Fibroblast of lung (primary cell): Measurements from ENCODE around the gene ABAT. TPM values are rescaled to one million over a fixed set of nuclear protein-coding genes. Genes with fewer than 3 reads are reported as not detected.

Source experiments
- DNase-seq, 2 donors: peaks; one replicate each; pipeline versions ENCODE4 v3.0.0 to v3.0.0-alpha.2; 2010; ENCODE audit warnings: low read depth in 2 of 2
- H2AFZ ChIP-seq: 2 replicates; pipeline ENCODE4 v1.5.1; 2012; ENCODE audit warnings: low read length, control low read depth, inconsistent platforms
- H3K27ac ChIP-seq: 2 replicates; pipeline ENCODE4 v1.5.1; 2011; ENCODE audit warnings: low read length, control low read depth; ENCODE audit not compliant: insufficient read depth
- H3K27me3 ChIP-seq: 2 replicates; pipeline ENCODE4 v1.5.1; 2011; ENCODE audit warnings: mild to moderate bottlenecking, low read length; ENCODE audit not compliant: control insufficient read depth, insufficient read depth
- H3K36me3 ChIP-seq: 2 replicates; pipeline ENCODE4 v1.5.1; 2011; ENCODE audit warnings: low read length; ENCODE audit not compliant: control insufficient read depth, insufficient read depth
- H3K4me1 ChIP-seq: 2 replicates; pipeline ENCODE4 v1.5.1; 2011; ENCODE audit warnings: low read length; ENCODE audit not compliant: control insufficient read depth, insufficient read depth; ENCODE audit errors: extremely low read depth
- H3K4me2 ChIP-seq: 2 replicates; pipeline ENCODE4 v1.5.1; 2011; ENCODE audit warnings: low read length, control low read depth; ENCODE audit not compliant: insufficient read depth; ENCODE audit errors: extremely low read depth
- H3K4me3 ChIP-seq, 4 experiments: fragments of 200-600 bp in 1 of 4; sonication (generic) in 1 of 4; replicated peaks in 1 of 4; 2 replicates each; pipeline ENCODE4 v1.5.1; 2011 to 2016; ENCODE audit warnings: low read length in 4 of 4, low read depth in 3 of 4, mild to moderate bottlenecking in 3 of 4, control low read depth in 2 of 4, inconsistent platforms in 1 of 4, mixed read lengths in 1 of 4; ENCODE audit not compliant: insufficient read depth in 1 of 4; ENCODE audit errors: control extremely low read depth in 1 of 4
- H3K79me2 ChIP-seq: 2 replicates; pipeline ENCODE4 v1.5.1; 2012; ENCODE audit warnings: mild to moderate bottlenecking, low read length, inconsistent platforms; ENCODE audit not compliant: control insufficient read depth, insufficient read depth
- H3K9ac ChIP-seq: 2 replicates; pipeline ENCODE4 v1.5.1; 2011; ENCODE audit warnings: mild to moderate bottlenecking, low read length, control low read depth; ENCODE audit not compliant: insufficient read depth
- H3K9me3 ChIP-seq: 2 replicates; pipeline ENCODE4 v1.5.1; 2012; ENCODE audit warnings: low read depth, low read length; ENCODE audit not compliant: control insufficient read depth, insufficient read depth
- H4K20me1 ChIP-seq: 2 replicates; pipeline ENCODE4 v1.5.1; 2011; ENCODE audit warnings: low read length; ENCODE audit not compliant: control insufficient read depth, insufficient read depth; ENCODE audit errors: extremely low read depth
- EZH2 ChIP-seq: IDR thresholded peaks from 2 replicates; pipeline ENCODE4 v1.5.1; 2012; ENCODE audit warnings: low read length, control low read depth, mild to moderate bottlenecking; ENCODE audit errors: missing control alignments
- polyA plus RNA-seq, 2 donors: library from polyadenylated mRNA; depleted of rRNA in 1 of 2; stranded (reverse) in 1 of 2; unstranded in 1 of 2; fragments of >200 nt; gene quantifications; 2 replicates each; pipeline ENCODE4 v1.2.1, GENCODE V29; 2011 to 2012; ENCODE audit warnings: missing spikeins in 1 of 2
- total RNA-seq: library from RNA; depleted of rRNA; stranded (reverse); fragments of >200 nt; gene quantifications from 2 replicates; pipeline ENCODE4 v1.2.1, GENCODE V29; 2014
- TF ChIP-seq, protein P1 (sequence below), 2 donors: IDR thresholded peaks in 1 of 2; conservative IDR thresholded peaks in 1 of 2; 1 replicate in 1 of 2; 2 replicates in 1 of 2; pipeline ENCODE4 v1.5.1; 2011 to 2012; ENCODE audit warnings: low read length in 2 of 2, control low read depth in 1 of 2, inconsistent platforms in 1 of 2, low read depth in 1 of 2, mild to moderate bottlenecking in 1 of 2

The ABAT gene
- total and polyA plus RNA-seq, 2 donors (not counting 1 experiment from before 2014, with no cell fraction given): 1.8 TPM

DNA sequence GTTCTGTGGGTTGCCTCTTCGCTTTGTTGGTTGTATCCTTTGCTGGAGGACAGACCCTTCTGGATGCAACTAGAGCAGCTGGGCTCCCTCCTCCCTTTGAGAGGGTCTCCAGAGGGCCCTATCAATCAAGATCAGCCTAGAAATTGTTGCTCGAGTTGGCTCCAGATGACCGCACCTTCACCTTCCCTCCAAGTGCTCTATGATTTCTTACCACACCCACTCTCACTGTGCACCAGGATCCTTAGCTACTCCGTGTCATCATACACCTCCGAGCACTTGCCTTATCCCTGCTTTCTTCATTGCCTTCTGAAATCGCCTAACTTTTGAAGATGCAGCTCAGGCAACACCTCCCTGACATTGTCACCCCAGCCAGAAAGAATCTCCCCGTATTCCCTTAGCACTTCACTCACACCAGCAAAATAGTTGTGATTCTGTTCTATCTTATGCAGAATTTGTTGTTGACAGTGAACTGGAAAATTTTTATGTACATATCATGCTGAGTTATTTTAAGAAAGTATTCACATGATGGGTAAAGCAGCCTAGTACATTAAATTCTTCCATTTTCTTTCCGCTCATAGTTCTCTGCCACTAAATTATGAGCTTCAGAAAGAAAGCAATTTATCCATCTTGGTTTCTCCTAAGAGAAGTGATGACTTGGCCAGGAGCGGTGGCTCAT is 52.9 kb downstream of the ABAT start:
- Histone ChIP-seq H3K36me3 (no peaks in the 10 kb centered on the region), H3K9ac (no peak overlapping the region), H3K4me3 (no peak overlapping the region), H2AFZ (no peak overlapping the region), H3K79me2 (no peaks in the 10 kb centered on the region), H3K27me3 (no peaks in the 10 kb centered on the region), H4K20me1 (no peaks in the 10 kb centered on the region), H3K9me3 (no peaks in the 10 kb centered on the region), H3K4me2 (no peak overlapping the region), H3K27ac (no peak overlapping the region), H3K4me1 (no peaks in the 10 kb centered on the region)
- TF ChIP-seq, protein P1, sequence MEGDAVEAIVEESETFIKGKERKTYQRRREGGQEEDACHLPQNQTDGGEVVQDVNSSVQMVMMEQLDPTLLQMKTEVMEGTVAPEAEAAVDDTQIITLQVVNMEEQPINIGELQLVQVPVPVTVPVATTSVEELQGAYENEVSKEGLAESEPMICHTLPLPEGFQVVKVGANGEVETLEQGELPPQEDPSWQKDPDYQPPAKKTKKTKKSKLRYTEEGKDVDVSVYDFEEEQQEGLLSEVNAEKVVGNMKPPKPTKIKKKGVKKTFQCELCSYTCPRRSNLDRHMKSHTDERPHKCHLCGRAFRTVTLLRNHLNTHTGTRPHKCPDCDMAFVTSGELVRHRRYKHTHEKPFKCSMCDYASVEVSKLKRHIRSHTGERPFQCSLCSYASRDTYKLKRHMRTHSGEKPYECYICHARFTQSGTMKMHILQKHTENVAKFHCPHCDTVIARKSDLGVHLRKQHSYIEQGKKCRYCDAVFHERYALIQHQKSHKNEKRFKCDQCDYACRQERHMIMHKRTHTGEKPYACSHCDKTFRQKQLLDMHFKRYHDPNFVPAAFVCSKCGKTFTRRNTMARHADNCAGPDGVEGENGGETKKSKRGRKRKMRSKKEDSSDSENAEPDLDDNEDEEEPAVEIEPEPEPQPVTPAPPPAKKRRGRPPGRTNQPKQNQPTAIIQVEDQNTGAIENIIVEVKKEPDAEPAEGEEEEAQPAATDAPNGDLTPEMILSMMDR (conservative IDR thresholded peaks at IDR 0.05 in 1 of 2, IDR thresholded peaks at IDR 0.05 in 1 of 2; ENCODE audit: low read depth in 1 of 2, low read length in 2 of 2): no peak
- TF ChIP-seq EZH2: no peak
- no peak for DNase-seq

DNA sequence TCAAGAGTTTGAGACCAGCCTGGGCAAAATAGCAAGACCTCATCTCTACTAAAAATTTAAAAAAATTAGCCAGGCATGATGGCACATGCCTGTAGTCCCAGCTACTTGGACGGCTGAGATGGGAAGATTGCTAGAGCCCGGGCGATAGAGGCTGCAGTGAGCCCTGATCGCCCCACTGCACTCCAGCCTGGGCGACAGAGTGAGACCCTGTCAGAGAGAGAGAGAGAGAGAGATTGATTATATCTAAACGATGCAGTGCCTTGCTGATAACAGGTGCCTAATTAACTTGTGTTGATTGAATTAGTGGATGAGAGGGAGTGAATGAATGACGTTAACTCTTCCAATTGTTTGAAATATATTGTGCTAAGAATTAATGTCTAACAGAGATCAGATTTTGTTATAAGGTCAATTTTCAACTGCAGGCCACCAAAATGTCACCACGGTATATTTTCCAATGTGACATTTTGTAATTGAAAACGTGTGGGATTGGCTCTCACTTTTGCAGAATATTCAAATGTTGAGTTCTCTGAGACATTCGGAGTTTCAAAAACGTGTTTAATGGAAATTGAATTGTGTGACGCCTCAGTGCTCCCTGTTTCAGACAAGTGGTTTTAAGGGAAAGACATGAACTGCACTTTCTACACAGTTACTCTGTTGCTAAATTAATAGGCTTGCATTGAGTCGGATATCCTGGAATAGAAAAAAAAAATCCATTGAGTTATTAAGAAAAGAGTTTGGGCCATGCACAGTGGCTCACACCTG is 53.6 kb downstream of the ABAT start:
- no peaks in the 10 kb centered on the region for H3K79me2 ChIP-seq
- H3K4me1 ChIP-seq: no peaks in the 10 kb centered on the region
- H3K4me2 ChIP-seq: no peak overlapping the region
- H3K9me3 ChIP-seq: no peaks in the 10 kb centered on the region
- no peaks in the 10 kb centered on the region for H4K20me1 ChIP-seq
- no peak overlapping the region for H3K4me3 ChIP-seq
- H2AFZ ChIP-seq: no peak overlapping the region
- no peak for DNase-seq
- TF ChIP-seq EZH2: no peak
- TF ChIP-seq, protein P1 (conservative IDR thresholded peaks at IDR 0.05 in 1 of 2, IDR thresholded peaks at IDR 0.05 in 1 of 2; ENCODE audit: low read depth in 1 of 2, low read length in 2 of 2): no peak
- H3K27me3 ChIP-seq: no peaks in the 10 kb centered on the region
- H3K9ac ChIP-seq: no peak overlapping the region
- H3K36me3 ChIP-seq: no peaks in the 10 kb centered on the region
- no peak overlapping the region for H3K27ac ChIP-seq

GRCh38 chr16:8729779-8730334 is 55.4 kb downstream of the ABAT start:
- H3K9ac ChIP-seq: no peak overlapping the region
- DNase-seq: no peak
- H3K27ac ChIP-seq: no peak overlapping the region
- H3K9me3 ChIP-seq: no peaks in the 10 kb centered on the region
- no peaks in the 10 kb centered on the region for H4K20me1 ChIP-seq
- H3K4me2 ChIP-seq: no peak overlapping the region
- H3K27me3 ChIP-seq: no peaks in the 10 kb centered on the region
- H3K4me3 ChIP-seq: no peak overlapping the region
- H3K79me2 ChIP-seq: no peaks in the 10 kb centered on the region
- TF ChIP-seq EZH2: no peak
- no peaks in the 10 kb centered on the region for H3K36me3 ChIP-seq
- no peaks in the 10 kb centered on the region for H3K4me1 ChIP-seq
- H2AFZ ChIP-seq: no peak overlapping the region
